SU-DHL-6 (cell line): ENCODE measurements around the gene SLFN5.

Experiments used
- H2AFZ ChIP-seq: fragments of 200-600 bp; sonication (generic); 2 replicates; pipeline ENCODE4 v1.6.1; 2014; ENCODE audit warnings: low read depth, mild to moderate bottlenecking, moderate library complexity, mixed read lengths, antibody characterized with exemption, low read length; ENCODE audit not compliant: severe bottlenecking
- H3F3A ChIP-seq: fragments of 200-600 bp; shearing (Covaris generic); 2 replicates; pipeline ENCODE4 v1.6.0; 2016; ENCODE audit warnings: antibody characterized with exemption, mild to moderate bottlenecking; ENCODE audit not compliant: insufficient read depth
- H3K27ac ChIP-seq: fragments of 200-600 bp; sonication (generic); 2 replicates; pipeline ENCODE4 v1.5.1; 2016; ENCODE audit warnings: low read depth, mild to moderate bottlenecking, low read length, moderate library complexity, mixed read lengths
- H3K27me3 ChIP-seq: fragments of 200-600 bp; sonication (generic), shearing (Covaris generic); 2 replicates; pipeline ENCODE4 v1.6.0; 2014; ENCODE audit warnings: mild to moderate bottlenecking, low read length
- H3K36me3 ChIP-seq: fragments of 200-600 bp; sonication (generic); 2 replicates; pipeline ENCODE4 v1.6.1; 2014; ENCODE audit warnings: mild to moderate bottlenecking, low read length, mixed read lengths
- H3K4me2 ChIP-seq: fragments of 300-600, 200-600 bp; shearing (Covaris generic), sonication (generic); 2 replicates; pipeline ENCODE4 v1.6.0; 2014; ENCODE audit warnings: low read length, low read depth, mild to moderate bottlenecking; ENCODE audit not compliant: poor library complexity, severe bottlenecking
- H3K4me3 ChIP-seq: fragments of 200-600 bp; sonication (generic); 2 replicates; pipeline ENCODE4 v1.5.1; 2014; ENCODE audit warnings: antibody characterized with exemption, low read length, mild to moderate bottlenecking, mixed read lengths; ENCODE audit not compliant: insufficient read depth, poor library complexity, severe bottlenecking
- H3K79me2 ChIP-seq: fragments of 200-600 bp; sonication (generic); 2 replicates; pipeline ENCODE4 v1.6.1; 2014; ENCODE audit warnings: mild to moderate bottlenecking, low read length, moderate library complexity; ENCODE audit not compliant: insufficient read depth
- H3K9ac ChIP-seq: fragments of 200-600 bp; sonication (generic); 2 replicates; pipeline ENCODE4 v1.7.0; 2014; ENCODE audit warnings: mild to moderate bottlenecking, low read length
- H3K9me2 ChIP-seq: fragments of 200-600 bp; sonication (generic); replicated peaks from 2 replicates; pipeline ENCODE4 v1.6.1; 2014; ENCODE audit warnings: low read length; ENCODE audit not compliant: insufficient read depth
- H3K9me3 ChIP-seq: fragments of 200-600 bp; sonication (generic); 2 replicates; pipeline ENCODE4 v1.6.1; 2014; ENCODE audit warnings: low read length, mixed read lengths; ENCODE audit not compliant: insufficient read depth
- H4K20me1 ChIP-seq: fragments of 200-600 bp; sonication (generic); 2 replicates; pipeline ENCODE4 v1.6.1; 2014; ENCODE audit warnings: low read depth, mild to moderate bottlenecking, antibody characterized with exemption, low read length, moderate library complexity, mixed read lengths
- CTCF ChIP-seq: fragments of 200-600 bp; sonication (generic); IDR thresholded peaks from one replicate; pipeline ENCODE4 v1.5.1; 2017; ENCODE audit warnings: antibody characterized with exemption, mild to moderate bottlenecking, low read length, moderate library complexity; ENCODE audit not compliant: insufficient read depth, poor library complexity, severe bottlenecking
- EZH2phosphoT487 ChIP-seq: fragments of 200-600 bp; sonication (generic), shearing (Covaris generic); conservative IDR thresholded peaks from 2 replicates; pipeline ENCODE4 v1.6.1; 2018; ENCODE audit warnings: mild to moderate bottlenecking, antibody characterized with exemption, low read length, moderate library complexity, mixed read lengths

SLFN5 gene

GRCh38 chr17:35241520-35241919 lies 1.4 kb upstream of the SLFN5 start:
- no peak overlapping the region for H2AFZ ChIP-seq
- no peaks in the 10 kb centered on the region for H3K9me2 ChIP-seq
- H3K27ac ChIP-seq: no peak overlapping the region
- H3K4me2 ChIP-seq: peak overlapping the region; percentile 82
- no peak overlapping the region for H3K9ac ChIP-seq
- H4K20me1 ChIP-seq: no peaks in the 10 kb centered on the region
- no peaks in the 10 kb centered on the region for H3K9me3 ChIP-seq
- no peaks in the 10 kb centered on the region for H3K36me3 ChIP-seq
- H3K79me2 ChIP-seq: no peaks in the 10 kb centered on the region
- H3F3A ChIP-seq: no peaks in the 10 kb centered on the region
- TF ChIP-seq EZH2phosphoT487 (no peak), CTCF (no peak)
- H3K4me3 ChIP-seq: no peak overlapping the region
- H3K27me3 ChIP-seq: no peaks in the 10 kb centered on the region

GRCh38 chr17:35242158-35242804 lies 591 bp upstream of the SLFN5 start:
- H3K27me3 ChIP-seq: no peaks in the 10 kb centered on the region
- TF ChIP-seq EZH2phosphoT487: no peak
- TF ChIP-seq CTCF: no peak
- H2AFZ ChIP-seq: peak overlapping the region; percentile 95
- H3K79me2 ChIP-seq: no peaks in the 10 kb centered on the region
- no peaks in the 10 kb centered on the region for H4K20me1 ChIP-seq
- peak overlapping the region; percentile 71 for H3K9ac ChIP-seq
- no peaks in the 10 kb centered on the region for H3K9me2 ChIP-seq
- peak overlapping the region; percentile 91 for H3K4me3 ChIP-seq
- no peak overlapping the region for H3K27ac ChIP-seq
- H3F3A ChIP-seq: no peaks in the 10 kb centered on the region
- no peaks in the 10 kb centered on the region for H3K9me3 ChIP-seq
- H3K36me3 ChIP-seq: no peaks in the 10 kb centered on the region
- H3K4me2 ChIP-seq: peak overlapping the region; percentile 82

- Histone ChIP-seq H3K9me2 (no peaks in the 10 kb centered on the region), H3K79me2 (no peaks in the 10 kb centered on the region), H3F3A (no peaks in the 10 kb centered on the region), H3K27me3 (no peaks in the 10 kb centered on the region), H3K9ac (peak overlapping the region; percentile 71), H3K4me2 (peak overlapping the region; percentile 82), H3K4me3 (peak overlapping the region; percentile 91), H2AFZ (peak overlapping the region; percentile 95), H3K9me3 (no peaks in the 10 kb centered on the region), H4K20me1 (no peaks in the 10 kb centered on the region), H3K36me3 (no peaks in the 10 kb centered on the region), H3K27ac (no peak overlapping the region)
- no peak for TF ChIP-seq EZH2phosphoT487
- TF ChIP-seq CTCF: no peak
Measured at GRCh38 chr17:35243561-35244340, 879 bp downstream of the SLFN5 start.
